Measurements from ENCODE around the gene C19orf33.

Gene C19orf33

GRCh38 chr19:38266981-38267597, 37.0 kb upstream of the C19orf33 start:
- Histone ChIP-seq H3K4me1 (ENCODE audit: insufficient read depth, poor library complexity, severe bottlenecking) (peaks cover 34% of the 10 kb centered on the region), H3K36me3 (ENCODE audit: low read depth) (peaks cover 18% of the 10 kb centered on the region), H3K27ac (ENCODE audit: poor library complexity, severe bottlenecking) (peak overlapping the region; percentile 87), H3K27me3 (ENCODE audit: insufficient read depth, poor library complexity, severe bottlenecking) (no peaks in the 10 kb centered on the region), H3K4me3 (ENCODE audit: severe bottlenecking) (peak overlapping the region; percentile 68), H3K9me3 (ENCODE audit: severe bottlenecking) (no peaks in the 10 kb centered on the region)
- peak; percentile 53 for ATAC-seq (ENCODE audit: low read depth)
- no peak for TF ChIP-seq CTCF (IDR thresholded peaks at IDR 0.05; ENCODE audit: poor library complexity, severe bottlenecking)
- DNase-seq (ENCODE audit: low spot score) = no peak

GRCh38 chr19:38267761-38268483, 36.1 kb upstream of the C19orf33 start:
- no peak for DNase-seq (ENCODE audit: low spot score)
- Histone ChIP-seq H3K36me3 (ENCODE audit: low read depth) (peaks cover 26% of the 10 kb centered on the region), H3K9me3 (ENCODE audit: severe bottlenecking) (no peaks in the 10 kb centered on the region), H3K4me1 (ENCODE audit: insufficient read depth, poor library complexity, severe bottlenecking) (peaks cover 30% of the 10 kb centered on the region), H3K27me3 (ENCODE audit: insufficient read depth, poor library complexity, severe bottlenecking) (no peaks in the 10 kb centered on the region), H3K4me3 (ENCODE audit: severe bottlenecking) (peak overlapping the region; percentile 68), H3K27ac (ENCODE audit: poor library complexity, severe bottlenecking) (peak overlapping the region; percentile 87)
- no peak for TF ChIP-seq CTCF (IDR thresholded peaks at IDR 0.05; ENCODE audit: poor library complexity, severe bottlenecking)
- no peak for ATAC-seq (ENCODE audit: low read depth)

- Histone ChIP-seq H3K9me3 (ENCODE audit: severe bottlenecking) (no peaks in the 10 kb centered on the region), H3K27me3 (ENCODE audit: insufficient read depth, poor library complexity, severe bottlenecking) (no peaks in the 10 kb centered on the region), H3K4me3 (ENCODE audit: severe bottlenecking) (no peak overlapping the region), H3K4me1 (ENCODE audit: insufficient read depth, poor library complexity, severe bottlenecking) (peaks cover 26% of the 10 kb centered on the region), H3K36me3 (ENCODE audit: low read depth) (peaks cover 32% of the 10 kb centered on the region), H3K27ac (ENCODE audit: poor library complexity, severe bottlenecking) (peak overlapping the region; percentile 87)
- no peak for ATAC-seq (ENCODE audit: low read depth)
- no peak for TF ChIP-seq CTCF (IDR thresholded peaks at IDR 0.05; ENCODE audit: poor library complexity, severe bottlenecking)
- no peak for DNase-seq (ENCODE audit: low spot score)
Observed at GRCh38 chr19:38268539-38268938, 35.5 kb upstream of the C19orf33 start.

- H3K4me1 ChIP-seq (ENCODE audit: insufficient read depth, poor library complexity, severe bottlenecking) = peaks cover 20% of the 10 kb centered on the region
- no peak overlapping the region for H3K4me3 ChIP-seq (ENCODE audit: severe bottlenecking)
- peak overlapping the region; percentile 87 for H3K27ac ChIP-seq (ENCODE audit: poor library complexity, severe bottlenecking)
Observed at GRCh38 chr19:38270587-38271167, 33.4 kb upstream of the C19orf33 start.

More at GRCh38 chr19:38270587-38271167, 33.4 kb upstream of the C19orf33 start:
- DNase-seq (ENCODE audit: low spot score) (no peak), ATAC-seq (ENCODE audit: low read depth) (no peak)
- Histone ChIP-seq H3K36me3 (ENCODE audit: low read depth) (peaks cover 47% of the 10 kb centered on the region), H3K27me3 (ENCODE audit: insufficient read depth, poor library complexity, severe bottlenecking) (no peaks in the 10 kb centered on the region), H3K9me3 (ENCODE audit: severe bottlenecking) (no peaks in the 10 kb centered on the region)
- no peak for TF ChIP-seq CTCF (IDR thresholded peaks at IDR 0.05; ENCODE audit: poor library complexity, severe bottlenecking)

Measured in RWPE2 (cell line).